Measurements from ENCODE around the gene TH. TPM values are rescaled to one million over a fixed set of nuclear protein-coding genes. Genes with fewer than 3 reads are reported as not detected.
A peak's percentile ranks its signal among the peaks of the same experiment; 100 is the strongest.

TH gene
- total and polyA plus RNA-seq, 10 donors, result 0.13 to 1.0 (median 0.27) TPM; not detected in 6

DNA sequence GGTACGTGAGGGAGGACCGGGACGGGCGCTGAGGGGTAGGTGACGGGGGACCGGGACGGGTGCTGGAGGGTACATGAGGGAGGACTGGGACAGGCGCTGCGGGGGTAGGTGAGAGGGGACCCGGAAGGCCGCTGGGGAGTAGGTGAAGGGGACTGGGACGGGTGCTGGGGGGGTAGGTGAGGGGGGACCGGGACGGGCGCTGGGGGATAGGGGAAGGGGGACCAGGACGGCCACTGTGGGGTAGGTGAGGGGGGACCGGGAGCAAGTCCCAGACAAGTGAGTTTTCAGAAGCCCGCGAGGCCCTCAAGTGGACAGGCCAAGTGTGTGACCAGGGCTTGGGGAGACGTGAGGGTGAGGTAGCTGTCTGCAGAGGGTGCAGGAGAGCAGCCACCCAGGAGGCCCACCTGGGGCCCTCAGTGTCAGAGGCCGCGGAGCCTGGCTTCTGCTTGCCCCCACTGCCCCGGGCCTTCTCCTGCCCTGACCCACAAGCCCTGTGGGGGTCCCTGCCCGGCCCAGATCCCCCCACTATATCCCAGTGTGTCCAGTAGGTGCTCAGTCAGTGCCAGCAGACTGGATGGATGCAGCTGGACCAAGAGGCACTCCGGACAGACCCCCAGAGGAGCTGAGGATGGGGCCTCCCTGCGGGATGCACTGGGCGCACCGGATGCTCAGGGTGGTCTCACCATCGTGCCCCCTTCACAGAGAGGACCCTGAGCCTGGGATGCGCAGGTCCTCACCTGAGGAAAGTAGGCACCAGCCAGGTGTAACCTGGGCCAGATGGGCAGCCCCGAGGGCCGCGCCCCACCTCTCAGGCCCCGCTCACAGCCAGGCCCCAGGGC, 44.2 kb upstream of the TH start:
- Histone ChIP-seq H3K9me3 (no peaks in the 10 kb centered on the region), H3K36me3 (no peaks in the 10 kb centered on the region), H3K4me1 (peaks cover 0 to 18% (median 2%) of the 10 kb centered on the region in 6 donors), H3K4me3 (no peak overlapping the region), H3K27ac (no peak overlapping the region), H3K27me3 (replicated peaks in 1 of 7) (peaks cover 0 to 26% (median 0%) of the 10 kb centered on the region in 7 donors)
- 82 to 95% (median 92%) methylated on average over 27 to 34 of the region's 34 CpGs for WGBS, 5 donors
- peak; percentile 63 for DNase-seq
- intact Hi-C loops (cut with DNase I; ENCODE audit: low total_unique reads), result no loop called here
- TF ChIP-seq POLR2AphosphoS5 (IDR thresholded peaks at IDR 0.05) (no peak), POLR2A (IDR thresholded peaks at IDR 0.05) (no peak)
- TF ChIP-seq, protein P1, sequence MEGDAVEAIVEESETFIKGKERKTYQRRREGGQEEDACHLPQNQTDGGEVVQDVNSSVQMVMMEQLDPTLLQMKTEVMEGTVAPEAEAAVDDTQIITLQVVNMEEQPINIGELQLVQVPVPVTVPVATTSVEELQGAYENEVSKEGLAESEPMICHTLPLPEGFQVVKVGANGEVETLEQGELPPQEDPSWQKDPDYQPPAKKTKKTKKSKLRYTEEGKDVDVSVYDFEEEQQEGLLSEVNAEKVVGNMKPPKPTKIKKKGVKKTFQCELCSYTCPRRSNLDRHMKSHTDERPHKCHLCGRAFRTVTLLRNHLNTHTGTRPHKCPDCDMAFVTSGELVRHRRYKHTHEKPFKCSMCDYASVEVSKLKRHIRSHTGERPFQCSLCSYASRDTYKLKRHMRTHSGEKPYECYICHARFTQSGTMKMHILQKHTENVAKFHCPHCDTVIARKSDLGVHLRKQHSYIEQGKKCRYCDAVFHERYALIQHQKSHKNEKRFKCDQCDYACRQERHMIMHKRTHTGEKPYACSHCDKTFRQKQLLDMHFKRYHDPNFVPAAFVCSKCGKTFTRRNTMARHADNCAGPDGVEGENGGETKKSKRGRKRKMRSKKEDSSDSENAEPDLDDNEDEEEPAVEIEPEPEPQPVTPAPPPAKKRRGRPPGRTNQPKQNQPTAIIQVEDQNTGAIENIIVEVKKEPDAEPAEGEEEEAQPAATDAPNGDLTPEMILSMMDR (IDR thresholded peaks at IDR 0.05 in 8 of 11, conservative IDR thresholded peaks at IDR 0.05 in 3 of 11), result no peak

DNA sequence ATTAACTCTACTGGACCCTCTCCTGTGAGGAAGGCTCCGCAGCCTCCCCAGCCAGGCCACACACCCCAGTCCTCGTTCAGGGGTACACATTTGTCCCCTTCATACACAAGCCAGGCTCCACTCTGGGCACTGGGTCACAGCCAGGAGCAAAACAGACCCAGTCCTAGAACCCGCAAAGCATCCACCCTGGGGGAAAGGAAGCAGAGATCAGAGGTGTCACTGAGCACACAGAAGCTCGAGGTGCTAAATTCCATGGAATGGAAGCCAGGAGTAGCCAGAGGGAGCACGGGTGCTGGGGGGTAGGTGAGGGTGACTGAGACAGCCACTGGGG, 43.6 kb upstream of the TH start:
- no peaks in the 10 kb centered on the region for H3K36me3 ChIP-seq
- TF ChIP-seq POLR2AphosphoS5 (IDR thresholded peaks at IDR 0.05) (no peak), POLR2A (IDR thresholded peaks at IDR 0.05) (no peak)
- TF ChIP-seq, protein P1 (IDR thresholded peaks at IDR 0.05 in 8 of 11, conservative IDR thresholded peaks at IDR 0.05 in 3 of 11), result no peak
- WGBS, 5 donors, result 86 to 96% (median 91%) methylated on average over 5 of the region's 5 CpGs
- peaks cover 0 to 18% (median 2%) of the 10 kb centered on the region in 6 donors for H3K4me1 ChIP-seq
- H3K9me3 ChIP-seq, result no peaks in the 10 kb centered on the region
- H3K27me3 ChIP-seq (replicated peaks in 1 of 7), result peaks cover 0 to 30% (median 0%) of the 10 kb centered on the region in 7 donors
- DNase-seq, result no peak
- no peak overlapping the region for H3K27ac ChIP-seq
- intact Hi-C loops (cut with DNase I; ENCODE audit: low total_unique reads), result no loop called here
- no peak overlapping the region for H3K4me3 ChIP-seq

DNA sequence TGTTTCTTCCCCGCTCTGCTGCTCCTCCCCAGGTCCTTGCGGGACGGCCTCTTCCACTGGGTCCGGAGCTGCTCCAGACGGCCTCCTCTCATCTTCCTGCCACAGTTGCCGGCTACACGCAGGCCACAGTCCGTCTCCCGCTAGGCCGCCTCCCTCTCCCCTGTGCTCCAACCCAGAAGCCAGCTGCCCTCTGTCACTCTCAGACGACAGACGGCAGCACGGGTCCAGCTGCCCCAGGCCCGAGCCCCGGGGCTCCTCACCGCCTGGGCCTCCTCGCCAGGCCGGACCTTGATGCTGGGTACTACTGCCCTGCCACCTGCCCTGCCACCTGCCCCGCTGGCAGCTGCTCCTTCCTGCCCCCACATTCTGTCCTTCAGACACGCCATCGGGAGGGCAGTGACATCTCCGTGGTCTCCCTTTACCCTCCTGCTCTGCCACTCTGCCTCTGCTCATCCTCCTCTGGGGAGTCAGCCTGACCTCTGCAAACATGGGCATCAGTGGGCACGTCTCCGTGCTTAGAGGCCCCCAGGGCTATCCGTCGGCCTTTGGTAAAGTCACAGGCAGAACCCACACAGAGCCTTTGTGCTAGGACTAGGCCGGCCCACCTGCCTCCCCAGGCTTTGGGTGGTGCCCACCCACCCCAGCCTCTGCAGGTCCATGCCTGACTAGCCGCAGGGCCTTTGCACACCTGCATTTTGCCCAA, 43.1 kb upstream of the TH start:
- H3K27me3 ChIP-seq (replicated peaks in 1 of 7), result peaks cover 0 to 35% (median 0%) of the 10 kb centered on the region in 7 donors
- H3K4me1 ChIP-seq, result peaks cover 0 to 18% (median 2%) of the 10 kb centered on the region in 6 donors
- 78 to 94% (median 85%) methylated on average over 28 of the region's 28 CpGs for WGBS, 5 donors
- DNase-seq, result peak; percentile 51
- H3K4me3 ChIP-seq, result no peak overlapping the region
- no peaks in the 10 kb centered on the region for H3K9me3 ChIP-seq
- TF ChIP-seq POLR2AphosphoS5 (IDR thresholded peaks at IDR 0.05) (no peak), POLR2A (IDR thresholded peaks at IDR 0.05) (no peak)
- TF ChIP-seq, protein P1 (IDR thresholded peaks at IDR 0.05 in 8 of 11, conservative IDR thresholded peaks at IDR 0.05 in 3 of 11), result no peak
- no peaks in the 10 kb centered on the region for H3K36me3 ChIP-seq
- no peak overlapping the region for H3K27ac ChIP-seq
- intact Hi-C loops (cut with DNase I; ENCODE audit: low total_unique reads), result no loop called here

Measured in spleen (tissue), 11 donors.